ENCODE results near the gene ABCA9. TPM values are rescaled to one million over a fixed set of nuclear protein-coding genes. Genes with fewer than 3 reads are reported as not detected.

Gene ABCA9
- total and polyA plus RNA-seq, 7 experiments from 2014 or later, result 0.05 to 0.34 (median 0.29) TPM; not detected in 2

DNA sequence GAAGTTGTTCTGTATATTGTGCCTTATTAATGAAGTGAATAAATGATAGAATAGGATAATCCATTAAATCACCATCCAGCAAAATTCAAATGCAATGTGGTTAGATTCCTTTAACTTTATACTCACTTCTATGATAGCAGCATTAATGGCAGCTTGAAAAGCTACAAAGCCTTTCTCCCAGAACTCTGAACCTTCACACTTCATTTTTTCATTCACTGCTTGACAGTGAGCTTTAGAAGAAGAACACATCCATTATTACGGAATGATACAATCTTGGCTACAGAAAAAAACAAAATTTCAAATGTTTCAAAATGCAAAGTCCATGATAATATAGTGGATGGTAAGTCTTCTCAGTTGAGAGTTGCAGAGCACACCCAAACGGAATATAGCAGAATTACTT, 16.4 kb downstream of the ABCA9 start:
- intact Hi-C loops (cut with micrococcal nuclease), result no loop called here
- H3K27ac Mint-ChIP-seq, result no peak overlapping the region
- H3K36me3 Mint-ChIP-seq, result no peaks in the 10 kb centered on the region

DNA sequence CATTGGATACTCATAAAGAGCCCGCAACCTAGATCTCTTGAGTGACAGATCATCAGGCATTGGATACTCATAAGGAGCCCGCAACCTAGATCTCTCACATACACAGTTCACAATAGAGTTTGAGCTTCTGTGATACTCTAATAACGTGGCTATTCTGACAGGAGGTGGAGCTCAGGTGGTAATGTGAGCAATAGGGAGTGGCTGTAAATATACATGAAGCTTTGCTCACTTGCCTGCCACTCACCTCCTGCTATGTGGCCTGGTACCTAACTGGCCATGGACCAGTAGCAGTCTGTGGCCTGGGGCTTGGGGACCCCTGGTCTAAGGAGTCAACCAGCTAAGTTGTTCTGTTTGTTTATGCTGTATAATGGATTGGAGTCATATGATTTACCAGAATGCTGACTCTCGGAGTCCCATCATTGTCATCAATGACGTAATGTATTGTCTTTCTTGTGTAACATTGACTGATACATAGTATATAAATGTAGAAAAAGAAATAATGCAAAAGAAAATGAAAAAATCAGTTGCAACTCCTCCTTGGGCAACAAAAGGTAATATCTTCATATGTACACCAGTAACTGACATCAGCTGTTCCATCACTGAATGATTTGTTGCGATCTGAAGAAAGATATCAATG, 17.5 kb downstream of the ABCA9 start:
- ChIA-PET CTCF (no interaction called here), POLR2A (no interaction called here)
- Mint-ChIP-seq H3K27ac (no peak overlapping the region), H3K27me3 (peaks cover 0 to 5% (median 0%) of the 10 kb centered on the region in 5 donors), H3K36me3 (no peaks in the 10 kb centered on the region), H3K4me3 (no peak overlapping the region), H3K4me1 (peaks cover 0 to 12% (median 6%) of the 10 kb centered on the region in 7 donors), H3K9me3 (peaks cover 0 to 10% (median 0%) of the 10 kb centered on the region in 11 donors)
- no peak for DNase-seq
- H3K9me3 ChIP-seq (ENCODE audit: control insufficient read depth in 2 of 3, low read length in 3 of 3), result no peaks in the 10 kb centered on the region
- H3K4me1 ChIP-seq (ENCODE audit: control insufficient read depth in 2 of 2, insufficient read depth in 2 of 2, low read length in 2 of 2), result no peaks in the 10 kb centered on the region
- H3K27me3 ChIP-seq (ENCODE audit: control insufficient read depth in 2 of 2, insufficient read depth in 2 of 2, low read length in 2 of 2), result no peaks in the 10 kb centered on the region
- H3K4me3 ChIP-seq (ENCODE audit: low read length), result no peak overlapping the region
- no peak overlapping the region for H3K27ac ChIP-seq (ENCODE audit: low read depth, low read length)
- H3K36me3 ChIP-seq (ENCODE audit: control insufficient read depth in 2 of 3, insufficient read depth in 3 of 3, low read length in 3 of 3), result no peaks in the 10 kb centered on the region
- no peak for ATAC-seq
- intact Hi-C loops (cut with micrococcal nuclease), result no loop called here

More for the DNA sequence above, 16.4 kb downstream of the ABCA9 start:
- H3K27ac ChIP-seq (ENCODE audit: low read depth, low read length), result no peak overlapping the region
- peaks cover 0 to 3% (median 0%) of the 10 kb centered on the region in 11 donors for H3K9me3 Mint-ChIP-seq
- DNase-seq (no peak), ATAC-seq (no peak)
- POLR2A ChIA-PET, result no interaction called here
- no peaks in the 10 kb centered on the region for H3K36me3 ChIP-seq (ENCODE audit: control insufficient read depth in 2 of 3, insufficient read depth in 3 of 3, low read length in 3 of 3)
- no peaks in the 10 kb centered on the region for H3K27me3 ChIP-seq (ENCODE audit: control insufficient read depth in 2 of 2, insufficient read depth in 2 of 2, low read length in 2 of 2)
- peaks cover 0 to 20% (median 13%) of the 10 kb centered on the region in 7 donors for H3K4me1 Mint-ChIP-seq
- H3K4me3 ChIP-seq (ENCODE audit: low read length), result no peak overlapping the region
- no peaks in the 10 kb centered on the region for H3K9me3 ChIP-seq (ENCODE audit: control insufficient read depth in 2 of 3, low read length in 3 of 3)
- H3K4me1 ChIP-seq (ENCODE audit: control insufficient read depth in 2 of 2, insufficient read depth in 2 of 2, low read length in 2 of 2), result no peaks in the 10 kb centered on the region
- no peak overlapping the region for H3K4me3 Mint-ChIP-seq
- CTCF ChIA-PET, result interaction anchor here (0.6 kb wide), 1 partner anchor 220 kb away, joined by 3 read pairs; no protein-coding TSS in a partner anchor
- H3K27me3 Mint-ChIP-seq, result peaks cover 0 to 6% (median 0%) of the 10 kb centered on the region in 5 donors

DNA sequence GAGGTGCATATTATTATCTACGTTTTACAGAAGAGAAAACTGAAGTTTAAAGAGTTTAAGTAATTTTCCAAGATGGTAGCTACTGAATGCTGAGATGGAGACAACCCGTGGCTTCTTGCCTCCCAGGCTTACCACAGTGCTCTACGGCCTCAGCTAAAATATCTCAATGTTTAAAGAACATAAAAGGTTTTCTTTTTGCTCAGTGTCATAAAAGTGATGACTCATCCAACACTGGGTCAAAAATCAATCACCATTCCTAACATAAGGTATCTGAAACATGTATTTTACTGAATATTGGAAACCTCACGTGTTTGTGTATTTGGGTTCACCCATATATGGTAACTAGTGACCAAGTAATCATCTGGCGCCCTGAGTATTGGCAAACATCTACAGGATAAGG, 18.4 kb downstream of the ABCA9 start:
- intact Hi-C loops (cut with micrococcal nuclease), result no loop called here
- H3K27me3 Mint-ChIP-seq, result peaks cover 0 to 12% (median 2%) of the 10 kb centered on the region in 5 donors
- H3K4me3 Mint-ChIP-seq, result no peak overlapping the region
- Histone ChIP-seq H3K27ac (ENCODE audit: low read depth, low read length) (no peak overlapping the region), H3K9me3 (ENCODE audit: control insufficient read depth in 2 of 3, low read length in 3 of 3) (no peaks in the 10 kb centered on the region), H3K4me3 (ENCODE audit: low read length) (no peak overlapping the region), H3K36me3 (ENCODE audit: control insufficient read depth in 2 of 3, insufficient read depth in 3 of 3, low read length in 3 of 3) (no peaks in the 10 kb centered on the region), H3K4me1 (ENCODE audit: control insufficient read depth in 2 of 2, insufficient read depth in 2 of 2, low read length in 2 of 2) (no peaks in the 10 kb centered on the region), H3K27me3 (ENCODE audit: control insufficient read depth in 2 of 2, insufficient read depth in 2 of 2, low read length in 2 of 2) (no peaks in the 10 kb centered on the region)
- H3K4me1 Mint-ChIP-seq, result peaks cover 0 to 3% (median 0%) of the 10 kb centered on the region in 7 donors
- no peak overlapping the region for H3K27ac Mint-ChIP-seq
- ChIA-PET CTCF (no interaction called here), POLR2A (no interaction called here)
- ATAC-seq, result no peak
- DNase-seq, result no peak
- H3K36me3 Mint-ChIP-seq, result peaks cover 0 to 2% (median under 1%) of the 10 kb centered on the region in 5 donors
- peaks cover 0 to 16% (median 2%) of the 10 kb centered on the region in 11 donors for H3K9me3 Mint-ChIP-seq

DNA sequence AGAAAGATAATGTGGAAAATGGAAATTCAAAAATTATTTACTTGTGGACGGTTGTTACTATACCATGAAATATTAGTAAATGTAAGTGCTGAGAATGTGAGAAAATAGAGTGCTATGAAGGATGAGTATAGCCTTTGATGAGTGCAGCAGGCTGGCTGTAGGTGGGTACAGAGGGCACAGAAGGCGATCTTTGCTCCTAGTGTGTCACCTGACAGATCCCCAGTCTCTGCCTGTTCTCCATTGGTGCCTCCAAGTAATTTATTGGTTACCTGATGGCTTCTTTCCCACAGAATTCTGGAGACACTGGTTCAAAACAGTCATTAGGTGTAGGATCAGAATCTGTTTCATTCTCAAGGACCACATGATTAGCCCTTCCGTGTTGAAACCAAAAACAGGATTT, 28.9 kb downstream of the ABCA9 start:
- no peaks in the 10 kb centered on the region for H3K36me3 ChIP-seq (ENCODE audit: control insufficient read depth in 2 of 3, insufficient read depth in 3 of 3, low read length in 3 of 3)
- intact Hi-C loops (cut with micrococcal nuclease), result no loop called here
- H3K27me3 ChIP-seq (ENCODE audit: control insufficient read depth in 2 of 2, insufficient read depth in 2 of 2, low read length in 2 of 2), result no peaks in the 10 kb centered on the region
- DNase-seq (no peak), ATAC-seq (no peak)
- H3K27ac ChIP-seq (ENCODE audit: low read depth, low read length), result no peak overlapping the region
- H3K4me1 Mint-ChIP-seq, result no peaks in the 10 kb centered on the region
- no peak overlapping the region for H3K27ac Mint-ChIP-seq
- peaks cover 0 to 16% (median 4%) of the 10 kb centered on the region in 11 donors for H3K9me3 Mint-ChIP-seq
- H3K4me3 Mint-ChIP-seq, result no peak overlapping the region
- no peak overlapping the region for H3K4me3 ChIP-seq (ENCODE audit: low read length)
- CTCF ChIA-PET, result no interaction called here
- POLR2A ChIA-PET, result no interaction called here
- H3K27me3 Mint-ChIP-seq, result peaks cover 0 to 28% (median 11%) of the 10 kb centered on the region in 5 donors
- H3K4me1 ChIP-seq (ENCODE audit: control insufficient read depth in 2 of 2, insufficient read depth in 2 of 2, low read length in 2 of 2), result no peaks in the 10 kb centered on the region
- H3K9me3 ChIP-seq (ENCODE audit: control insufficient read depth in 2 of 3, low read length in 3 of 3), result no peaks in the 10 kb centered on the region
- no peaks in the 10 kb centered on the region for H3K36me3 Mint-ChIP-seq

DNA sequence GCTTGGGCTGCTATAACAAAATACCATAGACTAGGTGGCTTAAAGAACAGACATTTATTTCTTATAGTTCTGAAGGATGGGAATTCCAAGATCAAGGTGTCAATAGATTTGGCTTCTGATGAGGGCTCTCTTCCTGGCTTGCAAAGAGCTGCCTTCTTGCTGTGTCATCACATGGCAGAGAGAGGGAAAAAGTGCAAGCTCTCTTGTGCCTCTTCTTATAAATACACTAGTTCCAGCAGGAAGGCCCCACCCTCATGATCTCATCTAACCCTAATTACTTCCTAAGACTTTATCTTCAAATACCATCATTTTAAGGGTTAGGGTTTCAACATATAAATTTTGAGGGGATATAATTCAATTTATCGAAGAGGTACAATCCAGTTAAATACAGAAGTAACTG, 30.6 kb downstream of the ABCA9 start:
- CTCF ChIA-PET, result no interaction called here
- Mint-ChIP-seq H3K36me3 (no peaks in the 10 kb centered on the region), H3K27me3 (peaks cover 4 to 27% (median 11%) of the 10 kb centered on the region in 5 donors), H3K4me3 (no peak overlapping the region), H3K4me1 (no peaks in the 10 kb centered on the region), H3K9me3 (peaks cover 0 to 9% (median 0%) of the 10 kb centered on the region in 11 donors), H3K27ac (no peak overlapping the region)
- intact Hi-C loops (cut with micrococcal nuclease), result no loop called here
- Histone ChIP-seq H3K27ac (ENCODE audit: low read depth, low read length) (no peak overlapping the region), H3K9me3 (ENCODE audit: control insufficient read depth in 2 of 3, low read length in 3 of 3) (no peaks in the 10 kb centered on the region), H3K4me1 (ENCODE audit: control insufficient read depth in 2 of 2, insufficient read depth in 2 of 2, low read length in 2 of 2) (no peaks in the 10 kb centered on the region), H3K4me3 (ENCODE audit: low read length) (no peak overlapping the region), H3K36me3 (ENCODE audit: control insufficient read depth in 2 of 3, insufficient read depth in 3 of 3, low read length in 3 of 3) (no peaks in the 10 kb centered on the region), H3K27me3 (ENCODE audit: control insufficient read depth in 2 of 2, insufficient read depth in 2 of 2, low read length in 2 of 2) (no peaks in the 10 kb centered on the region)
- DNase-seq, result no peak
- no peak for ATAC-seq
- POLR2A ChIA-PET, result no interaction called here

DNA sequence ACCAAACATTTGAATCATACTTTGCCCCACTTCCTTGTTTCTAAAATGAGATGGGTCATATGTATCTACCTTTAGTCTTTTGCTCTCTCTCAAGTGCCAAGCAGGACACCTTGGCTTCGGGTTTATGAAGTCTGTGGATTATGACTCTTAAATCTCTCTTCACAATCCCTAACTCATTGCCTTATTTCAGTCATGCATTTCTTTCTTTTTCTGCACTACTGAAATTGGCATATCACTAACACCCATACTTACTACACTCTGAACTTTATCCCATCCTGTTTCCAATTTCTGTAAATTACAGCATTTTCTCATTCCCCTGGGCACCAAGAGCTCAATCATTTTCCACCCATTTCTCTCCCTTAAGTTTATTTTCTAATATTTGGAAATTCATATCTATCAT, 42.0 kb downstream of the ABCA9 start:
- Histone ChIP-seq H3K9me3 (ENCODE audit: control insufficient read depth in 2 of 3, low read length in 3 of 3) (no peaks in the 10 kb centered on the region), H3K36me3 (ENCODE audit: control insufficient read depth in 2 of 3, insufficient read depth in 3 of 3, low read length in 3 of 3) (no peaks in the 10 kb centered on the region), H3K27me3 (ENCODE audit: control insufficient read depth in 2 of 2, insufficient read depth in 2 of 2, low read length in 2 of 2) (no peaks in the 10 kb centered on the region), H3K4me3 (ENCODE audit: low read length) (no peak overlapping the region), H3K4me1 (ENCODE audit: control insufficient read depth in 2 of 2, insufficient read depth in 2 of 2, low read length in 2 of 2) (no peaks in the 10 kb centered on the region), H3K27ac (ENCODE audit: low read depth, low read length) (no peak overlapping the region)
- H3K9me3 Mint-ChIP-seq, result peaks cover 0 to 1% (median 0%) of the 10 kb centered on the region in 11 donors
- no peak for DNase-seq
- H3K4me1 Mint-ChIP-seq, result no peaks in the 10 kb centered on the region
- no peak for ATAC-seq
- ChIA-PET POLR2A (no interaction called here), CTCF (no interaction called here)
- intact Hi-C loops (cut with micrococcal nuclease), result no loop called here
- H3K36me3 Mint-ChIP-seq, result no peaks in the 10 kb centered on the region
- H3K27me3 Mint-ChIP-seq, result peaks cover 0 to 10% (median 2%) of the 10 kb centered on the region in 5 donors
- H3K4me3 Mint-ChIP-seq, result no peak overlapping the region
- no peak overlapping the region for H3K27ac Mint-ChIP-seq

DNA sequence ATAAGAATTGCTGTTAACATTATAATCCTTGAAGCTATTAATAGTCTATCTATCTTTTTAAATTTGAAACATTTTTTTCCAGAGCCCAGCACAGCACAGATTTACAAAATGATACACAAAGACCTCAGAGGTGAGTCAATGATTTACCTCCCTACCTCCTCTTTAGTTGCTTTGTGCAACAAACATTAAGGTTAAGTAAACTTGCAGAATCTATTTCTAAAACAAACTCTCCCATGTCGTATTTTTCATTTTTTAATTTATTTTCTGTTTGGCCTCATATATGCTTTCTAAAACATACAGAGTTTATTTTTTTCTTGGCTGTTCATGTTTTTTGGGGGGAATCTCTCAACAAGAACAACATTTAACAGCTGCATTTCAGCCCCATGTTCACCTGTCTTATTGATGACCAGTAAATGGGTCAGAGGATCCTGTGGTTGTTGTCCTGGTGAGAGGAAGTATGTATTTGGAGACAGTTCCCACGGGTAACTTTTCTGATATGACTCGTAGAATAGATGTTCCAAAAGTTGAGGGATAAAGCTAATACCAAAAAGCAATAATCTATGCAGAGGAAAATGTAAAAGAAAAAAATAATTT, 42.6 kb downstream of the ABCA9 start:
- no peak overlapping the region for H3K27ac ChIP-seq (ENCODE audit: low read depth, low read length)
- H3K4me1 ChIP-seq (ENCODE audit: control insufficient read depth in 2 of 2, insufficient read depth in 2 of 2, low read length in 2 of 2), result no peaks in the 10 kb centered on the region
- H3K27me3 ChIP-seq (ENCODE audit: control insufficient read depth in 2 of 2, insufficient read depth in 2 of 2, low read length in 2 of 2), result no peaks in the 10 kb centered on the region
- no peaks in the 10 kb centered on the region for H3K9me3 ChIP-seq (ENCODE audit: control insufficient read depth in 2 of 3, low read length in 3 of 3)
- H3K9me3 Mint-ChIP-seq, result no peaks in the 10 kb centered on the region
- H3K27ac Mint-ChIP-seq, result no peak overlapping the region
- H3K4me3 ChIP-seq (ENCODE audit: low read length), result no peak overlapping the region
- ATAC-seq (no peak), DNase-seq (no peak)
- H3K4me1 Mint-ChIP-seq, result no peaks in the 10 kb centered on the region
- ChIA-PET POLR2A (no interaction called here), CTCF (no interaction called here)
- no peak overlapping the region for H3K4me3 Mint-ChIP-seq
- H3K27me3 Mint-ChIP-seq, result peaks cover 0 to 10% (median 2%) of the 10 kb centered on the region in 5 donors
- no peaks in the 10 kb centered on the region for H3K36me3 ChIP-seq (ENCODE audit: control insufficient read depth in 2 of 3, insufficient read depth in 3 of 3, low read length in 3 of 3)
- intact Hi-C loops (cut with micrococcal nuclease), result no loop called here
- no peaks in the 10 kb centered on the region for H3K36me3 Mint-ChIP-seq
